Measurements from ENCODE around the gene TRIM72. TPM values are rescaled to one million over a fixed set of nuclear protein-coding genes. Genes with fewer than 3 reads are reported as not detected.

TRIM72 gene
- total RNA-seq, 4 donors from 2014 or later, result under 0.01 to 0.84 TPM; not detected in 2

GRCh38 chr16:31186930-31187807 is 26.8 kb upstream of the TRIM72 start:
- intact Hi-C loops (cut with DNase I), result no loop called here
- TF ChIP-seq POLR2AphosphoS5 (IDR thresholded peaks at IDR 0.05), result no peak
- no peak for TF ChIP-seq CTCF (IDR thresholded peaks at IDR 0.05)
- TF ChIP-seq POLR2A (IDR thresholded peaks at IDR 0.05; ENCODE audit: low read depth), result no peak
- no peak for TF ChIP-seq EP300 (IDR thresholded peaks at IDR 0.05)
- Histone ChIP-seq H3K9me3 (no peaks in the 10 kb centered on the region), H3K4me1 (peaks cover 19 to 26% (median 23%) of the 10 kb centered on the region in 4 donors), H3K27me3 (no peaks in the 10 kb centered on the region), H3K36me3 (peaks cover 80 to 100% (median 97%) of the 10 kb centered on the region in 4 donors), H3K4me3 (no peak overlapping the region), H3K27ac (replicated peaks in 1 of 4) (no peak overlapping the region)
- DNase-seq (ENCODE audit: extremely low spot score), result no peak
- 68% methylated on average over 10 of the region's 10 CpGs for WGBS

- peaks cover 13 to 20% (median 16%) of the 10 kb centered on the region in 4 donors for H3K4me1 ChIP-seq
- DNase-seq (ENCODE audit: extremely low spot score), result no peak
- peaks cover 86 to 100% (median 98%) of the 10 kb centered on the region in 4 donors for H3K36me3 ChIP-seq
- 80% methylated on average over 8 of the region's 8 CpGs for WGBS
- H3K27me3 ChIP-seq, result no peaks in the 10 kb centered on the region
- H3K4me3 ChIP-seq, result no peak overlapping the region
- no peaks in the 10 kb centered on the region for H3K9me3 ChIP-seq
- H3K27ac ChIP-seq (replicated peaks in 1 of 4), result no peak overlapping the region
- no peak for TF ChIP-seq EP300 (IDR thresholded peaks at IDR 0.05)
- intact Hi-C loops (cut with DNase I), result no loop called here
Measured at GRCh38 chr16:31187808-31188189, 26.1 kb upstream of the TRIM72 start.

GRCh38 chr16:31188450-31189411 is 25.2 kb upstream of the TRIM72 start:
- intact Hi-C loops (cut with DNase I), result no loop called here
- Histone ChIP-seq H3K9me3 (no peaks in the 10 kb centered on the region), H3K4me3 (no peak overlapping the region), H3K4me1 (peaks cover 3 to 11% (median 7%) of the 10 kb centered on the region in 4 donors), H3K27ac (replicated peaks in 1 of 4) (no peak overlapping the region), H3K36me3 (peaks cover 95 to 100% (median 99%) of the 10 kb centered on the region in 4 donors), H3K27me3 (no peaks in the 10 kb centered on the region)
- no peak for TF ChIP-seq POLR2AphosphoS5 (IDR thresholded peaks at IDR 0.05)
- no peak for TF ChIP-seq CTCF (IDR thresholded peaks at IDR 0.05)
- TF ChIP-seq POLR2A (IDR thresholded peaks at IDR 0.05; ENCODE audit: low read depth), result no peak
- no peak for TF ChIP-seq EP300 (IDR thresholded peaks at IDR 0.05)
- WGBS, result 67% methylated on average over 3 of the region's 3 CpGs
- no peak for DNase-seq (ENCODE audit: extremely low spot score)

- Histone ChIP-seq H3K36me3 (peaks cover 95 to 100% (median 98%) of the 10 kb centered on the region in 4 donors), H3K4me3 (no peak overlapping the region), H3K27me3 (no peaks in the 10 kb centered on the region), H3K27ac (replicated peaks in 1 of 4) (no peak overlapping the region), H3K9me3 (no peaks in the 10 kb centered on the region), H3K4me1 (peaks cover 0 to 6% (median 1%) of the 10 kb centered on the region in 4 donors)
- intact Hi-C loops (cut with DNase I), result no loop called here
- DNase-seq (ENCODE audit: extremely low spot score), result no peak
- 90% methylated on average over 2 of the region's 2 CpGs for WGBS
- no peak for TF ChIP-seq POLR2AphosphoS5 (IDR thresholded peaks at IDR 0.05)
- TF ChIP-seq CTCF (IDR thresholded peaks at IDR 0.05), result no peak
- TF ChIP-seq POLR2A (IDR thresholded peaks at IDR 0.05; ENCODE audit: low read depth), result no peak
- no peak for TF ChIP-seq EP300 (IDR thresholded peaks at IDR 0.05)
Measured at GRCh38 chr16:31189412-31189778, 24.5 kb upstream of the TRIM72 start.

- TF ChIP-seq POLR2A (IDR thresholded peaks at IDR 0.05; ENCODE audit: low read depth) (no peak), EP300 (IDR thresholded peaks at IDR 0.05) (no peak), CTCF (IDR thresholded peaks at IDR 0.05) (no peak), POLR2AphosphoS5 (IDR thresholded peaks at IDR 0.05) (no peak)
- peaks cover 95 to 100% (median 98%) of the 10 kb centered on the region in 4 donors for H3K36me3 ChIP-seq
- H3K4me1 ChIP-seq, result peaks cover 0 to 6% (median 0%) of the 10 kb centered on the region in 4 donors
- DNase-seq (ENCODE audit: extremely low spot score), result no peak
- WGBS, result 88% methylated on average over 12 of the region's 12 CpGs
- intact Hi-C loops (cut with DNase I), result no loop called here
- no peak overlapping the region for H3K4me3 ChIP-seq
- H3K27me3 ChIP-seq, result no peaks in the 10 kb centered on the region
- H3K9me3 ChIP-seq, result no peaks in the 10 kb centered on the region
- H3K27ac ChIP-seq (replicated peaks in 1 of 4), result no peak overlapping the region
Measured at GRCh38 chr16:31190061-31190460, 23.9 kb upstream of the TRIM72 start.
